CD4-positive, CD25-positive, alpha-beta regulatory T cell (primary cell): Measurements from ENCODE around the gene GRID2. TPM values are rescaled to one million over a fixed set of nuclear protein-coding genes. Genes with fewer than 3 reads are reported as not detected.

Experiments
- ATAC-seq, 2 donors: fragments of 150-1000 bp; cut with Tn5 transposase; one replicate each; pipeline ENCODE4 v1.10.0; 2021; ENCODE audit warnings: low read depth in 2 of 2, moderate number of reproducible peaks in 2 of 2, moderate library complexity in 1 of 2
- DNase-seq, 3 donors: peaks; one replicate each; pipeline versions ENCODE4 v3.0.0 to v3.0.0-alpha.2; 2012 to 2022; ENCODE audit warnings: mixed read lengths in 1 of 3
- H3K27ac ChIP-seq: one replicate; pipeline ENCODE4 v1.7.0; 2013; ENCODE audit warnings: mild to moderate bottlenecking, low read length; ENCODE audit not compliant: insufficient read depth, poor library complexity, severe bottlenecking
- H3K27me3 ChIP-seq: one replicate; pipeline ENCODE4 v1.7.0; 2013; ENCODE audit warnings: low read length; ENCODE audit not compliant: control insufficient read depth, insufficient read depth
- H3K36me3 ChIP-seq: one replicate; pipeline ENCODE4 v1.7.0; 2013; ENCODE audit warnings: mild to moderate bottlenecking, low read length, moderate library complexity; ENCODE audit not compliant: control insufficient read depth, insufficient read depth
- H3K4me1 ChIP-seq: 2 replicates; pipeline ENCODE4 v1.7.0; 2013; ENCODE audit warnings: mild to moderate bottlenecking, low read length; ENCODE audit not compliant: insufficient read depth, control insufficient read depth, poor library complexity, severe bottlenecking
- H3K4me3 ChIP-seq: one replicate; pipeline ENCODE4 v1.7.0; 2013; ENCODE audit warnings: low read depth, mild to moderate bottlenecking, low read length, moderate library complexity
- H3K9me3 ChIP-seq, 2 experiments: 1 replicate in 1 of 2; 2 replicates in 1 of 2; pipeline ENCODE4 v1.7.0; 2013; ENCODE audit warnings: low read length in 2 of 2, mild to moderate bottlenecking in 1 of 2, moderate library complexity in 1 of 2; ENCODE audit not compliant: control insufficient read depth in 2 of 2
- H3K27ac Mint-ChIP-seq, 3 donors: one replicate each; pipeline ENCODE4 v1.8.0; 2020 to 2022; ENCODE audit warnings: mild to moderate bottlenecking in 3 of 3, mixed read lengths in 3 of 3, moderate library complexity in 2 of 3
- H3K27me3 Mint-ChIP-seq: one replicate; pipeline ENCODE4 v1.8.0; 2022; ENCODE audit warnings: mild to moderate bottlenecking, mixed read lengths
- H3K36me3 Mint-ChIP-seq: one replicate; pipeline ENCODE4 v1.8.0; 2020; ENCODE audit warnings: mixed read lengths
- H3K4me1 Mint-ChIP-seq, 4 donors: one replicate each; pipeline ENCODE4 v1.8.0; 2020 to 2022; ENCODE audit warnings: mixed read lengths in 4 of 4, mild to moderate bottlenecking in 1 of 4
- H3K4me3 Mint-ChIP-seq, 4 donors: one replicate each; pipeline ENCODE4 v1.8.0; 2020 to 2022; ENCODE audit warnings: mild to moderate bottlenecking in 4 of 4, mixed read lengths in 4 of 4, moderate library complexity in 3 of 4
- H3K9me3 Mint-ChIP-seq, 7 donors: one replicate each; pipeline ENCODE4 v1.8.0; 2020 to 2022; ENCODE audit warnings: mixed read lengths in 7 of 7, mild to moderate bottlenecking in 3 of 7, moderate library complexity in 2 of 7
- polyA plus RNA-seq, 4 donors: library from polyadenylated mRNA; unstranded; fragments of 300-500 nt; fragmentation: Illumina TruSeq; gene quantifications; one replicate each; pipeline ENCODE4 v1.2.3, GENCODE V29; 2021
- total RNA-seq: library from RNA; stranded (reverse); gene quantifications from one replicate; pipeline ENCODE4 v1.2.3, GENCODE V29; 2022

GRID2 gene
- total and polyA plus RNA-seq, 5 donors from 2014 or later = not detected

DNA sequence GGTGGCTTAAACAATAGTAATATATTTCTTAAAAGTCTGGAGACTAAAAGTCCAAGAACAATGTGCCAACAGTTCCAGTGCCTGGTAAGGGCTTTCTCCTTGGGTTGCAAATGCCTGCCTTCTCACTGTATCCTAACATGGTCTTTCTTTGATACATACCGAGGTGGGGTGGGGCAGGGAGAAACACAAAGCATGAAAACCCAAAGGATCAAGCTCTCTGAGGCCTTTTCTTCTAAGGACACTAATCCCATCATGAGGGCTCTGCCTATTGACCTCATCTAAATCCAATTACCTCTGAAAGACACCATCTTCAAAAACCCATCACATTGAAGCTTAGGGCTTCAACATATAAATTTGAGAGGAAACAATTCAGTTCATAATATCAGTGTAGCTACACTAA is 311.3 kb downstream of the GRID2 start:
- Mint-ChIP-seq H3K4me3 (no peak overlapping the region), H3K27me3 (no peaks in the 10 kb centered on the region)
- ATAC-seq = no peak

DNA sequence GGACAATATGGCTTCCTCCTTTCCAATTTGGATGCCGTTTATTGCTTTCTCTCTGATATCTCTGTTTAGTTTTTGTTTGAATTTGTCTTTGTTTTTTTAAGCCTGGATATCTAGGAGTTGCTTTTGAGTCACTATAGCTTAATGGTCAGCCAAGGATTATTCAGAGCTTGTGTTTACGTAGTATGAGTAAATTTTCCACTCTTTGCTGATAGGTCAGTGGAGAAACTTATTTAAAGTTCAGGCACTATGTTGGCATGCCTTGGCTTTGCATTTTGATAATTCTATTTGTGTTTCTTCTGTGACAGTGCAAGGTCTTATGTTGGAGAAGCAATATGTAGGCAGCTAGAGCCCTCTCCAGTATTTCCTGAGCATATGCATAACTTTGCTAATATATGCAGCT is 315.2 kb downstream of the GRID2 start:
- H3K27me3 Mint-ChIP-seq = no peaks in the 10 kb centered on the region
- no peak overlapping the region for H3K4me3 Mint-ChIP-seq
- H3K9me3 ChIP-seq = peaks cover 2 to 3% of the 10 kb centered on the region in 2 experiments
- H3K27ac ChIP-seq = no peak overlapping the region
- peaks cover 1 to 35% (median 8%) of the 10 kb centered on the region in 7 donors for H3K9me3 Mint-ChIP-seq
- H3K27me3 ChIP-seq = no peaks in the 10 kb centered on the region
- H3K27ac Mint-ChIP-seq = no peak overlapping the region
- H3K36me3 ChIP-seq = no peaks in the 10 kb centered on the region
- ATAC-seq = no peak
- no peak for DNase-seq
- no peaks in the 10 kb centered on the region for H3K36me3 Mint-ChIP-seq
- no peak overlapping the region for H3K4me3 ChIP-seq
- no peaks in the 10 kb centered on the region for H3K4me1 ChIP-seq
- no peaks in the 10 kb centered on the region for H3K4me1 Mint-ChIP-seq

More for the DNA sequence above, 311.3 kb downstream of the GRID2 start:
- Histone ChIP-seq H3K27me3 (no peaks in the 10 kb centered on the region), H3K9me3 (peaks cover 2 to 3% of the 10 kb centered on the region in 2 experiments), H3K36me3 (no peaks in the 10 kb centered on the region), H3K27ac (no peak overlapping the region), H3K4me3 (no peak overlapping the region), H3K4me1 (no peaks in the 10 kb centered on the region)
- Mint-ChIP-seq H3K9me3 (peaks cover 3 to 37% (median 7%) of the 10 kb centered on the region in 7 donors), H3K36me3 (no peaks in the 10 kb centered on the region), H3K4me1 (no peaks in the 10 kb centered on the region), H3K27ac (no peak overlapping the region)
- no peak for DNase-seq

DNA sequence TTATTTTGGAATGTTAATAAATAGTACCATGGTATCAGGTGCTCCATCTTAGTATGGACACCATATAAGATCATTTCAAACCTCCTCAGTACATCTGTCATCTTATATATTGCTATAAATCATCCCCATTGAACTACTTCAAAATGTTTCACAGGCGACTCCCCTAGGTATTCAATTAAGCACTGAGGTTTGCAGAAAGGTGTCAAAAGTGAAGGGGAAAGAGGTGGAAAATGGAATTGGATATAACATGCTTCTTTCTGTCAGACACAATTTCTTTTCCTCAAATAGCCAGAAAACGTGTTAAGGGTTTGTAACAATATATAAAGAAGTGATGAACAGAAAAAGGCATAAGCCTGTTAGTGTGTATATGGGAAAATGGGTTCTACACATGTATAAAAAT is 325.5 kb downstream of the GRID2 start:
- Histone ChIP-seq H3K27ac (no peak overlapping the region), H3K9me3 (peaks cover 0 to 4% of the 10 kb centered on the region in 2 experiments), H3K4me1 (no peaks in the 10 kb centered on the region), H3K4me3 (no peak overlapping the region), H3K27me3 (no peaks in the 10 kb centered on the region), H3K36me3 (no peaks in the 10 kb centered on the region)
- H3K27me3 Mint-ChIP-seq = no peaks in the 10 kb centered on the region
- no peaks in the 10 kb centered on the region for H3K36me3 Mint-ChIP-seq
- H3K27ac Mint-ChIP-seq = no peak overlapping the region
- DNase-seq (no peak), ATAC-seq (no peak)
- no peak overlapping the region for H3K4me3 Mint-ChIP-seq
- no peaks in the 10 kb centered on the region for H3K4me1 Mint-ChIP-seq
- peaks cover 0 to 18% (median 5%) of the 10 kb centered on the region in 7 donors for H3K9me3 Mint-ChIP-seq

DNA sequence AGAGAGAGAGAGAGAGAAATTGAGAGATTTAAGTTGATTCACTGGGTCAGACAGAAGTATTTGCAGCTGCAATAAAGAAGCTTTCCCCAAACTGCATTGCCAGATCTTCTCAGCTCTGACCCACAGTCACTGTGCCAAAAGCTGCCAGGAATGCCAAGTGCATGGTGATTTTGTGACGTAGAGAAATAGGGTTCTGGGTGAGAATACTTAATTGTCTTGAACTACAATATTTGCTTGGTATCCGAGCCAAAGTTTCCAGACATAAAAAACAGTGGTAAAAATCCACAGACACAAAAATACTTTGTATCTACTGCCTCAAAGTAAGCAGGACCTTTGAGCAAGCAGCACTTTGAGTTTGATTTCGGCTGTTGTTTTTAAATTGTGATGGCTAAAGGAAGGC is 331.1 kb downstream of the GRID2 start:
- no peak overlapping the region for H3K4me3 ChIP-seq
- no peak for DNase-seq
- H3K27me3 ChIP-seq = no peaks in the 10 kb centered on the region
- no peak overlapping the region for H3K27ac Mint-ChIP-seq
- no peaks in the 10 kb centered on the region for H3K4me1 Mint-ChIP-seq
- H3K4me1 ChIP-seq = no peaks in the 10 kb centered on the region
- H3K27ac ChIP-seq = no peak overlapping the region
- H3K36me3 Mint-ChIP-seq = no peaks in the 10 kb centered on the region
- no peak overlapping the region for H3K4me3 Mint-ChIP-seq
- H3K36me3 ChIP-seq = no peaks in the 10 kb centered on the region
- peaks cover 0 to 16% (median 3%) of the 10 kb centered on the region in 7 donors for H3K9me3 Mint-ChIP-seq
- peaks cover 0 to 4% of the 10 kb centered on the region in 2 experiments for H3K9me3 ChIP-seq
- ATAC-seq = no peak
- H3K27me3 Mint-ChIP-seq = no peaks in the 10 kb centered on the region

DNA sequence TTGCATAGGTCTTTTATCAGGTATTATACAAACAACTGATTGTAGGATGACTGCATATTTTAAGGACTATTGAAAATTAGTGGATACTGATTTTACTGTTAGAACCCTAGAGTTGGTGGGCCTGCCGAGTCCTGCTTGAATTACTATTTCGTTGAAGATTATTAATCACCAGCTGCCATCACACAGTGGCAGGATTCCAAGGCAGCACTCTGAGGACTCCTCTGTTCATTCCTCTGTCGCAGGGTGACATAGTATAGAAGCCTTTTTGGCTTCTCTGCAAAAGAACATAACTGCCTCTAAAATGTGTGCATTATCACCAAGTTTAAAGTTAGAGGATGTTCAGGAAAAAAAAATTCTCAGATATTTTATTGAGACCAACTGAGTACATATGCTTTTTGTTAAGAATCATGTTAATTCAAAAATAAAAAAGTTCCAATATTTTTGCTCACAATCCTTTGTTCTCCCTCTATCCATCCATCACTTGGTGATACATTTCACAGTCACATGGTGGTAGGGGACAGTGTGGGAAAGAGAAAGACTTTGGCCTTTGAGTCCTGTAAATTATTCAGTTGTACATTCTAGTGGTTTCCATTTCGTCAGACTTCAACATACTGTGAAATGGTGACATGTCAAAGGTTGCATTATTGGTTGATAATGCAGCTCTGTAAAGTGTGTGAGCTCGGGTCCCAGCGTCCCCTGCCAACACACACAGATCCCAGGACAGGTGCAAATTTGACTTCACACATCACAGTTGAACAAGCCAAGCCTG is 332.5 kb downstream of the GRID2 start:
- ATAC-seq (no peak), DNase-seq (no peak)
- Mint-ChIP-seq H3K27ac (no peak overlapping the region), H3K27me3 (no peaks in the 10 kb centered on the region), H3K9me3 (peaks cover 0 to 16% (median 2%) of the 10 kb centered on the region in 7 donors), H3K4me3 (no peak overlapping the region), H3K4me1 (no peaks in the 10 kb centered on the region), H3K36me3 (no peaks in the 10 kb centered on the region)
- Histone ChIP-seq H3K4me1 (no peaks in the 10 kb centered on the region), H3K36me3 (no peaks in the 10 kb centered on the region), H3K4me3 (no peak overlapping the region), H3K27ac (no peak overlapping the region), H3K27me3 (no peaks in the 10 kb centered on the region), H3K9me3 (peaks cover 0 to 4% of the 10 kb centered on the region in 2 experiments)

DNA sequence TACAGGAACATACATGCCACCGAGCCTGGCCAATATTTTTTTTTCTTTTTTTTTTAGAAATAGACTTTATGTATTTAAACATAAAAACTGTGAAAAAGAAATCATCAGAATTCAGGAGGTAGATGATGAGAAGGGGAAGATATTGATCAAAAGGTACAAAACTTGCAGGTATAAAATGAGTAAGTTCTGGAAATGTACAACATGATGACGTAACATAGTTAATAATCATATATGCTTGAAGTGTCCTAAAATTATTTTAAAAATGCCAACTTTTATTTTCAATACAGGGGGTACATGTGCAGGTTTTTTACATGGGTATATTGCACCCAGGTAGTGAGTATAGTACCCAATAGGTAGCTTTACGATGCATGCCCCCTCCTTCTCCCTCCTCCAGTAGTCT is 337.6 kb downstream of the GRID2 start:
- ATAC-seq = no peak
- H3K4me3 ChIP-seq = no peak overlapping the region
- no peak overlapping the region for H3K4me3 Mint-ChIP-seq
- no peaks in the 10 kb centered on the region for H3K36me3 Mint-ChIP-seq
- no peaks in the 10 kb centered on the region for H3K27me3 Mint-ChIP-seq
- peaks cover 0 to 4% (median 0%) of the 10 kb centered on the region in 4 donors for H3K4me1 Mint-ChIP-seq
- no peaks in the 10 kb centered on the region for H3K36me3 ChIP-seq
- no peaks in the 10 kb centered on the region for H3K4me1 ChIP-seq
- H3K27ac Mint-ChIP-seq = no peak overlapping the region
- no peaks in the 10 kb centered on the region for H3K9me3 ChIP-seq
- peaks cover 0 to 7% (median 6%) of the 10 kb centered on the region in 7 donors for H3K9me3 Mint-ChIP-seq
- no peak for DNase-seq
- no peak overlapping the region for H3K27ac ChIP-seq
- no peaks in the 10 kb centered on the region for H3K27me3 ChIP-seq

DNA sequence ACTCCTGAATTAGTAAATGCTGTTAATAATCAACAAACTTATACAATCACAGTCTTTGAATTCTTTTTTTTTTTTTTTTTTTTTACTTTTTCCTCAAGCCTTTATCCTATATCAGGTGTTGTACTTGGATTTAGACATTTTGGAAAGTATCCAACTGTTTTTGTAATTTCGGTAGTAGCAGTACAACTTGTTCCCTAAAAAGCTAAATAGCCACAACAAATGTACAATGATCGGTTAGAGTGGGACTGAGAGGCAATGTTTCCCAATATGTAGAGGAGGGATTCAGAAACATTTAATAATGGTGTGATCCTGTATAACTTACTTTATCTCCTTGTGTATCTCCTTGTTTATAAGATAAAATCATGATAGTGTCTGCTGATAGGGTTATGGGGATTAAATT is 343.1 kb downstream of the GRID2 start:
- Mint-ChIP-seq H3K4me3 (no peak overlapping the region), H3K9me3 (peaks cover 2 to 23% (median 10%) of the 10 kb centered on the region in 7 donors), H3K27ac (no peak overlapping the region), H3K27me3 (no peaks in the 10 kb centered on the region), H3K36me3 (no peaks in the 10 kb centered on the region), H3K4me1 (peaks cover 0 to 4% (median 0%) of the 10 kb centered on the region in 4 donors)
- Histone ChIP-seq H3K4me3 (no peak overlapping the region), H3K4me1 (no peaks in the 10 kb centered on the region), H3K27me3 (no peaks in the 10 kb centered on the region), H3K36me3 (no peaks in the 10 kb centered on the region), H3K27ac (no peak overlapping the region), H3K9me3 (peaks cover 0 to 5% of the 10 kb centered on the region in 2 experiments)
- ATAC-seq = no peak
- DNase-seq = no peak

DNA sequence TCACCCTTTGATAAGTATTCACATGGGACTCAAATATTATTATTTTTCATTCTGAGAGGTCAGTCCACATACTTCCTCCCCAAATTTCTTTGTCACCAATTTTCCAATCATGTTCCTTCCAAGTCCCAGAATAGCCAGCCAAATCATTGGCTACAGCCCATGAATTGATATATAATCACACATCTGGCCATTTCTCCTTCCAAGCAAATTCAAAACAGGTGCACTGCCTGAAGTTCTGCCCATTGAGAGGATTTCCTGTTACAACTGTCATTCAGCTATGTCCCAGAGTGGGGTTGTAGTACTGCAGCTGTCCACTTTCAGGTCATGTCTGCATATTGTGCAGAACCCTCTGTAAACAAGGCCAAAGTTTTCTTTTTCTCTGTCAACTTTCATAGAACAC is 347.8 kb downstream of the GRID2 start:
- Histone ChIP-seq H3K4me1 (no peaks in the 10 kb centered on the region), H3K27ac (no peak overlapping the region), H3K9me3 (peaks cover 0 to 5% of the 10 kb centered on the region in 2 experiments), H3K4me3 (no peak overlapping the region), H3K36me3 (no peaks in the 10 kb centered on the region), H3K27me3 (no peaks in the 10 kb centered on the region)
- Mint-ChIP-seq H3K36me3 (no peaks in the 10 kb centered on the region), H3K4me1 (no peaks in the 10 kb centered on the region), H3K27ac (no peak overlapping the region), H3K4me3 (no peak overlapping the region), H3K27me3 (no peaks in the 10 kb centered on the region), H3K9me3 (peaks cover 2 to 21% (median 7%) of the 10 kb centered on the region in 7 donors)
- ATAC-seq (no peak), DNase-seq (no peak)
